Erythroblast (primary cell): ENCODE measurements around the gene P2RY6.

Experiments used
- GATA1 ChIP-seq: IDR thresholded peaks from 2 replicates; pipeline ENCODE4 v1.6.1; 2011; ENCODE audit warnings: low read depth, mild to moderate bottlenecking, control low read depth, low read length, moderate library complexity
- POLR2A ChIP-seq: IDR thresholded peaks from 2 replicates; pipeline ENCODE4 v1.6.1; 2011; ENCODE audit warnings: mild to moderate bottlenecking, low read length

DNA sequence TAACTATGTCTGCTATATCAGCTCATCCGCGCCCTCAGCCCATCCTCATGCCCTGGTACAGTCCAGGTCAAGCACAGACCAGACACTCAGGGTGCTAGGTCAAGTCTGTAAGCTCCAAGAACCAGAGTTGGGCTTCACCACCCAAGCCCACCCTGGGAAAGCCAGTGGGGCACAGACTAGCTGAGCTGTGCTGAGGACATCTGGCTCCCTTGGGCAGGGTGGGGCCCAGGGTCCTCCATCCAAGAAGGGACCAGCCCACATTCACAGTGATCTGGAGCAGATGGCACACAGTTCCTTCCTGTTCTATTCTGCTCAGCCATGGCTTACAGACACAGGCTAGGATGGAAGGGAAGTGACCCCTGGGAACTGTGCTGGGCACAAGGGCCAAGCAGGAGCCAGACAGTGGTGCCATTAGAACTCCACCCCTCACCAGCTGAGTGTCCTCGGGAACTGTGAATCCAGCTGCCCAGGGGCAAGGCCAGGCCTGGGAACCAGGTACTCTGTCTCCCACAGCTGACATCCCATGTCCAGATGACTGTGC lies 9.1 kb downstream of the P2RY6 start:
- TF ChIP-seq POLR2A: no peak
- TF ChIP-seq GATA1: no peak
